K562 (cell line): ENCODE measurements around the gene OR13J1.
A peak's percentile ranks its signal among the peaks of the same experiment; 100 is the strongest.

Experiments used
- CEBPB ChIP-seq: fragments of 450-650 bp; IDR thresholded peaks from 2 replicates; pipeline ENCODE4 v1.6.1; 2016; ENCODE audit warnings: missing genetic modification characterization, missing compliant biosample characterization
- CTCF ChIP-seq, 3 experiments: IDR thresholded peaks in 2 of 3; conservative IDR thresholded peaks in 1 of 3; 2 replicates each; pipeline ENCODE4 v1.5.1; 2011 to 2012; ENCODE audit warnings: low read length in 3 of 3, mild to moderate bottlenecking in 3 of 3, control low read depth in 2 of 3, improper control_type of control experiment in 1 of 3, inconsistent platforms in 1 of 3, low read depth in 1 of 3, mixed read lengths in 1 of 3, moderate library complexity in 1 of 3; ENCODE audit not compliant: insufficient read depth in 2 of 3
- ESRRA ChIP-seq: fragments of 450-650 bp; IDR thresholded peaks from 2 replicates; pipeline ENCODE4 v1.6.1; 2014; ENCODE audit warnings: low read depth, mild to moderate bottlenecking, moderate library complexity, borderline replicate concordance
- FUS ChIP-seq: fragments of 200-400 bp; formaldehyde crosslinking; optimal IDR thresholded peaks from 2 replicates; pipeline ENCODE3; 2017; ENCODE audit warnings: low read depth, low read length
- JUND ChIP-seq, 2 experiments: IDR thresholded peaks; 2 replicates in 1 of 2; 3 replicates in 1 of 2; pipeline ENCODE4 v1.6.1; 2011; ENCODE audit warnings: borderline replicate concordance in 2 of 2, low read depth in 2 of 2, low read length in 2 of 2, improper control_type of control experiment in 1 of 2, missing biosample characterization in 1 of 2, missing genetic modification characterization in 1 of 2, missing genetic modification reagents in 1 of 2
- MAX ChIP-seq: sonication (generic); formaldehyde crosslinking; IDR thresholded peaks from 2 replicates; pipeline ENCODE4 v1.9.0; 2022; ENCODE audit warnings: mild to moderate bottlenecking, missing genetic modification reagents
- PHF8 ChIP-seq: fragments of 200-600 bp; sonication (generic); IDR thresholded peaks from 2 replicates; pipeline ENCODE4 v1.6.1; 2012; ENCODE audit warnings: mixed run types, mild to moderate bottlenecking, inconsistent platforms, low read length, moderate library complexity, borderline replicate concordance
- POLR2AphosphoS5 ChIP-seq: IDR thresholded peaks from 2 replicates; pipeline ENCODE4 v1.6.1; 2011; ENCODE audit warnings: mild to moderate bottlenecking, low read depth, low read length, moderate library complexity; ENCODE audit not compliant: control insufficient read depth, insufficient read depth
- PRDM10 ChIP-seq: fragments of 450-650 bp; IDR thresholded peaks from 2 replicates; pipeline ENCODE4 v1.6.1; 2018; ENCODE audit not compliant: partially characterized antibody
- SREBF1 ChIP-seq: fragments of 150-350 bp; IDR thresholded peaks from 2 replicates; pipeline ENCODE4 v1.6.1; 2014; ENCODE audit warnings: antibody characterized with exemption, low read depth, low read length, borderline replicate concordance
- STAT6 ChIP-seq: sonication (generic); formaldehyde crosslinking; IDR thresholded peaks from 2 replicates; pipeline ENCODE4 v1.8.1; 2023; ENCODE audit warnings: mild to moderate bottlenecking, missing genetic modification reagents
- ZNF217 ChIP-seq: sonication (generic); formaldehyde crosslinking; IDR thresholded peaks from 2 replicates; pipeline ENCODE4 v1.8.0; 2022; ENCODE audit warnings: mild to moderate bottlenecking, missing genetic modification reagents
- ZNF398 ChIP-seq: fragments of 250-450 bp; sonication (Bioruptor Pico); IDR thresholded peaks from 2 replicates; pipeline ENCODE4 v1.8.0; 2021; ENCODE audit warnings: moderate library complexity, mild to moderate bottlenecking, inconsistent platforms
- ZNF785 ChIP-seq: fragments of 250-450 bp; sonication (Bioruptor Pico); IDR thresholded peaks from 2 replicates; pipeline ENCODE4 v1.4.0; 2020; ENCODE audit warnings: mild to moderate bottlenecking

GRCh38 chr9:35868933-35869332 is 1.3 kb downstream of the OR13J1 start:
- no peak for TF ChIP-seq ZNF785 (CRISPR knock-in tag)
- TF ChIP-seq ZNF217 (CRISPR knock-in tag) = no peak
- TF ChIP-seq CTCF (IDR thresholded peaks at IDR 0.05 in 2 of 3, conservative IDR thresholded peaks at IDR 0.05 in 1 of 3; ENCODE audit: insufficient read depth in 2 of 3, low read depth in 1 of 3, low read length in 3 of 3) = no peak
- no peak for TF ChIP-seq STAT6 (CRISPR knock-in tag)
- no peak for TF ChIP-seq PRDM10
- no peak for TF ChIP-seq ZNF398
- no peak for TF ChIP-seq JUND (IDR thresholded peaks at IDR 0.05; ENCODE audit: borderline replicate concordance, low read depth, low read length)
- TF ChIP-seq JUND (tag; IDR thresholded peaks at IDR 0.05; ENCODE audit: borderline replicate concordance, low read depth, low read length) = no peak
- TF ChIP-seq CEBPB = 0 out of 2 replicates have a peak, but pooled peaks have one; percentile 19
- no peak for TF ChIP-seq PHF8
- TF ChIP-seq ESRRA = no peak
- TF ChIP-seq MAX (CRISPR knock-in tag) = no peak
- TF ChIP-seq FUS = no peak
- no peak for TF ChIP-seq SREBF1
- no peak for TF ChIP-seq POLR2AphosphoS5
